Right lobe of liver (tissue), 6 donors: ENCODE data around the gene BMPER. TPM values are rescaled to one million over a fixed set of nuclear protein-coding genes. Genes with fewer than 3 reads are reported as not detected.
A peak's percentile ranks its signal among the peaks of the same experiment; 100 is the strongest.

Source experiments
- ATAC-seq, 4 donors: fragments of 200-7000 bp; cut with Tn5 transposase; one replicate each; pipeline ENCODE4 v1.9.1; 2020; ENCODE audit warnings: mild to moderate bottlenecking in 4 of 4, moderate library complexity in 4 of 4
- DNase-seq, 3 donors: peaks; one replicate each; pipeline ENCODE4 v3.0.0-alpha.2; 2020
- H3K27ac ChIP-seq, 3 donors: fragments of 200-600 bp; one replicate each; pipeline ENCODE4 v1.8.0; 2022
- H3K27me3 ChIP-seq, 2 donors: fragments of 200-600 bp; one replicate each; pipeline ENCODE4 v1.8.0; 2022
- H3K36me3 ChIP-seq, 4 donors: fragments of 200-600 bp; sonication (generic) in 1 of 4; one replicate each; pipeline versions ENCODE4 v1.5.1 to v1.8.0; 2017 to 2022; ENCODE audit warnings: control low read depth in 1 of 4
- H3K4me1 ChIP-seq, 4 donors: fragments of 200-600 bp; sonication (generic) in 1 of 4; one replicate each; pipeline versions ENCODE4 v1.5.1 to v1.8.0; 2017 to 2022; ENCODE audit warnings: control low read depth in 1 of 4
- H3K4me3 ChIP-seq, 3 donors: fragments of 200-600 bp; one replicate each; pipeline ENCODE4 v1.8.0; 2022
- H3K9me3 ChIP-seq, 4 donors: fragments of 200-600 bp; sonication (generic) in 1 of 4; one replicate each; pipeline versions ENCODE4 v1.5.1 to v1.8.0; 2017 to 2022; ENCODE audit warnings: control low read depth in 1 of 4
- POLR2A ChIP-seq: fragments of 450-650 bp; IDR thresholded peaks from one replicate; pipeline ENCODE4 v1.6.1; 2017; ENCODE audit warnings: antibody characterized with exemption, mild to moderate bottlenecking
- WGBS: methylation state at CpG from one replicate; pipeline ENCODE4 v1.1.6; 2018; ENCODE audit warnings: low coverage, low lambda C conversion rate; ENCODE audit not compliant: insufficient coverage; ENCODE audit errors: missing lambda C conversion rate; 5-methylcytosine and 5-hydroxymethylcytosine counted together
- intact Hi-C, 2 donors: fragments of 100-400 bp; cut with DNase I; formaldehyde crosslinking; loops; one replicate each; pipeline versions ENCODE4 v1.11.2 to v1.14.1; 2022
- total RNA-seq, 6 experiments: library from RNA; depleted of rRNA in 2 of 6; stranded (reverse); fragments of >200 nt in 2 of 6; fragmentation: NEBNext Ultra II Directional in 3 of 6; extraction: Animal tissue kit (Norgen Biotek cat#: 25700) in 3 of 6; gene quantifications; one replicate each; pipeline versions ENCODE4 v1.1.0 to v1.2.4, GENCODE V29; 2016 to 2023
- TF ChIP-seq, protein P1 (sequence below), 4 donors: fragments of 200-600 bp in 3 of 4; fragments of 450-650 bp in 1 of 4; IDR thresholded peaks; one replicate each; pipeline versions ENCODE4 v1.5.1 to v1.8.0; 2016 to 2022; ENCODE audit warnings: antibody characterized with exemption in 4 of 4, mild to moderate bottlenecking in 2 of 4
- donor health status: DM: no; HTN: yes; CAD: no.
- donor health status: DM: no; HTN: no; CAD: no.
- donor health status: DM: no; HTN: no; CAD: no.
- donor health status: DM: no; HTN: yes; CAD: no.
- donor health status: DM: no; HTN: yes; CAD: no.

The BMPER gene
- total RNA-seq, 6 experiments from 2014 or later: 5.8 to 17.1 (median 10.4) TPM

GRCh38 chr7:34093276-34093675 lies 187.9 kb downstream of the BMPER start:
- Histone ChIP-seq H3K9me3 (no peaks in the 10 kb centered on the region), H3K4me3 (no peak overlapping the region), H3K4me1 (no peaks in the 10 kb centered on the region), H3K27me3 (no peaks in the 10 kb centered on the region), H3K27ac (no peak overlapping the region), H3K36me3 (no peaks in the 10 kb centered on the region)
- WGBS: 93% methylated on average over 3 of the region's 3 CpGs
- intact Hi-C loops: no loop called here
- ATAC-seq: no peak
- TF ChIP-seq, protein P1, sequence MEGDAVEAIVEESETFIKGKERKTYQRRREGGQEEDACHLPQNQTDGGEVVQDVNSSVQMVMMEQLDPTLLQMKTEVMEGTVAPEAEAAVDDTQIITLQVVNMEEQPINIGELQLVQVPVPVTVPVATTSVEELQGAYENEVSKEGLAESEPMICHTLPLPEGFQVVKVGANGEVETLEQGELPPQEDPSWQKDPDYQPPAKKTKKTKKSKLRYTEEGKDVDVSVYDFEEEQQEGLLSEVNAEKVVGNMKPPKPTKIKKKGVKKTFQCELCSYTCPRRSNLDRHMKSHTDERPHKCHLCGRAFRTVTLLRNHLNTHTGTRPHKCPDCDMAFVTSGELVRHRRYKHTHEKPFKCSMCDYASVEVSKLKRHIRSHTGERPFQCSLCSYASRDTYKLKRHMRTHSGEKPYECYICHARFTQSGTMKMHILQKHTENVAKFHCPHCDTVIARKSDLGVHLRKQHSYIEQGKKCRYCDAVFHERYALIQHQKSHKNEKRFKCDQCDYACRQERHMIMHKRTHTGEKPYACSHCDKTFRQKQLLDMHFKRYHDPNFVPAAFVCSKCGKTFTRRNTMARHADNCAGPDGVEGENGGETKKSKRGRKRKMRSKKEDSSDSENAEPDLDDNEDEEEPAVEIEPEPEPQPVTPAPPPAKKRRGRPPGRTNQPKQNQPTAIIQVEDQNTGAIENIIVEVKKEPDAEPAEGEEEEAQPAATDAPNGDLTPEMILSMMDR (IDR thresholded peaks at IDR 0.05): no peak
- no peak for TF ChIP-seq POLR2A
- DNase-seq: no peak

GRCh38 chr7:34096198-34096651 lies 190.9 kb downstream of the BMPER start:
- Histone ChIP-seq H3K27me3 (no peaks in the 10 kb centered on the region), H3K4me3 (no peak overlapping the region), H3K4me1 (no peaks in the 10 kb centered on the region), H3K36me3 (no peaks in the 10 kb centered on the region), H3K27ac (no peak overlapping the region), H3K9me3 (no peaks in the 10 kb centered on the region)
- TF ChIP-seq, protein P1 (IDR thresholded peaks at IDR 0.05): no peak
- TF ChIP-seq POLR2A: no peak
- intact Hi-C loops: no loop called here
- peak; percentile 38 to 83 (median 66) for DNase-seq
- WGBS: 23% methylated on average over 3 of the region's 4 CpGs
- peak; percentile 41 to 88 (median 76) for ATAC-seq

DNA sequence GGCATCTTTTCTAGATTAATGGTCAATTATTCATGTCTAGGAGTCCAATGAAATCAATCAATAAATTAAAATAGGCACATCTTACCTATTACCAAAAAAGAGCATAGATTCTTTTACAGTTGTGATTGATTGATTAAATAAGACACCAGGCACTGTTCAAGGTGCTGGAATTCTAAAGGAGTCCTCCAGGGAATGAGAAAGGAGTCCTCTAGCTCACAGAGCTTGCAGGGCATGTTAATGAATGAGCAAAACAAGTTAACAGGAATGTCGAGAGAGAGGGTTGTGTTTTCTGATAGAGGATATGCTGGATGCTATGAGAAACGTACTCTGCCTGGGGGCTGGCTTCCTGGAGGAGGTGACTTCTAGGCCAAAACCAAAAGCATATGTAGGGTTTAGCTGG lies 191.4 kb downstream of the BMPER start:
- Histone ChIP-seq H3K4me1 (no peaks in the 10 kb centered on the region), H3K36me3 (no peaks in the 10 kb centered on the region), H3K4me3 (no peak overlapping the region), H3K27ac (no peak overlapping the region), H3K9me3 (no peaks in the 10 kb centered on the region), H3K27me3 (no peaks in the 10 kb centered on the region)
- intact Hi-C loops: no loop called here
- WGBS: 53% methylated on average over 2 of the region's 2 CpGs
- ATAC-seq (no peak), DNase-seq (no peak)
- TF ChIP-seq POLR2A: no peak
- TF ChIP-seq, protein P1 (IDR thresholded peaks at IDR 0.05): no peak

GRCh38 chr7:34100661-34101060 lies 195.3 kb downstream of the BMPER start:
- intact Hi-C loops: no loop called here
- no peak overlapping the region for H3K27ac ChIP-seq
- TF ChIP-seq POLR2A: no peak
- TF ChIP-seq, protein P1 (IDR thresholded peaks at IDR 0.05): no peak
- no peaks in the 10 kb centered on the region for H3K27me3 ChIP-seq
- no peak for DNase-seq
- H3K4me3 ChIP-seq: no peak overlapping the region
- no peaks in the 10 kb centered on the region for H3K4me1 ChIP-seq
- no peaks in the 10 kb centered on the region for H3K36me3 ChIP-seq
- H3K9me3 ChIP-seq: no peaks in the 10 kb centered on the region
- whole genome bisulfite sequencing: 57% methylated on average over 4 of the region's 4 CpGs
- ATAC-seq: no peak

DNA sequence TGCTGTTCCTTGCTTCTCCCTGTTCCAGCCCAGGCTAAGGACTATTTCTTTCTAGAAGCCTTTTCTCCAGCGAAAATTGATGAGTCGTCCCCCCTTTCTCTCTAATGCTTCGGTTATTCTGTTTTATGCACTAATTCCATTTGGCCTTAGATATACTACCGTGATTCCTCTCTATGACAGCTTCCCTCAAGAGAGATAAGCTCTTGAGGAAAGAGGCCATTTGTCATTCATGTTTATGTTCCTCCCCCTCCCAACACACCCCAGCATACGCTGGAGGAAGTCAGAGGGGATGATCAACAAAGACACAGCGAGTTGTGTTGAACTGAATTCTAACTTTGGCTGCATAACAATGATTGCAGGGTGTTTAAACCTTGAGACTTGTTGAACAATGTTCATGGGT lies 198.8 kb downstream of the BMPER start:
- H3K4me1 ChIP-seq: peaks cover 0 to 9% (median 4%) of the 10 kb centered on the region in 4 donors
- ATAC-seq: peak in 2 of 4 donors; percentile 16 to 63
- no peak for DNase-seq
- H3K36me3 ChIP-seq: no peaks in the 10 kb centered on the region
- TF ChIP-seq POLR2A: no peak
- TF ChIP-seq, protein P1 (IDR thresholded peaks at IDR 0.05): no peak
- H3K27ac ChIP-seq: no peak overlapping the region
- intact Hi-C loops: no loop called here
- no peaks in the 10 kb centered on the region for H3K27me3 ChIP-seq
- H3K4me3 ChIP-seq: no peak overlapping the region
- 56% methylated on average over 6 of the region's 6 CpGs for WGBS
- H3K9me3 ChIP-seq: no peaks in the 10 kb centered on the region
